RWPE1 (cell line): ENCODE data around the gene CCDC137.

Source experiments
- CTCF ChIA-PET: fragments of 350-600 bp; sonication (Branson Sonifier 250); formaldehyde crosslinking; extraction: SDS; loops from one replicate; lab custom pipeline; 2021; lab: Yijun Ruan, JAX
- POLR2A ChIA-PET: fragments of 400-600 bp; formaldehyde crosslinking; extraction: SDS; loops from one replicate; lab custom pipeline; 2020; ENCODE audit warnings: antibody characterized with exemption; ENCODE audit not compliant: low non-redundant PET; lab: Yijun Ruan, JAX
- DNase-seq: peaks from one replicate; pipeline ENCODE4 v3.0.0; 2012; ENCODE audit warnings: low spot score
- H3K27ac ChIP-seq: fragments of 450-650 bp; 2 replicates; pipeline ENCODE4 v1.5.1; 2017
- CTCF ChIP-seq: fragments of 450-650 bp; conservative IDR thresholded peaks from 2 replicates; pipeline ENCODE4 v1.5.1; 2017; ENCODE audit warnings: low read depth, mild to moderate bottlenecking

CCDC137 gene

DNA sequence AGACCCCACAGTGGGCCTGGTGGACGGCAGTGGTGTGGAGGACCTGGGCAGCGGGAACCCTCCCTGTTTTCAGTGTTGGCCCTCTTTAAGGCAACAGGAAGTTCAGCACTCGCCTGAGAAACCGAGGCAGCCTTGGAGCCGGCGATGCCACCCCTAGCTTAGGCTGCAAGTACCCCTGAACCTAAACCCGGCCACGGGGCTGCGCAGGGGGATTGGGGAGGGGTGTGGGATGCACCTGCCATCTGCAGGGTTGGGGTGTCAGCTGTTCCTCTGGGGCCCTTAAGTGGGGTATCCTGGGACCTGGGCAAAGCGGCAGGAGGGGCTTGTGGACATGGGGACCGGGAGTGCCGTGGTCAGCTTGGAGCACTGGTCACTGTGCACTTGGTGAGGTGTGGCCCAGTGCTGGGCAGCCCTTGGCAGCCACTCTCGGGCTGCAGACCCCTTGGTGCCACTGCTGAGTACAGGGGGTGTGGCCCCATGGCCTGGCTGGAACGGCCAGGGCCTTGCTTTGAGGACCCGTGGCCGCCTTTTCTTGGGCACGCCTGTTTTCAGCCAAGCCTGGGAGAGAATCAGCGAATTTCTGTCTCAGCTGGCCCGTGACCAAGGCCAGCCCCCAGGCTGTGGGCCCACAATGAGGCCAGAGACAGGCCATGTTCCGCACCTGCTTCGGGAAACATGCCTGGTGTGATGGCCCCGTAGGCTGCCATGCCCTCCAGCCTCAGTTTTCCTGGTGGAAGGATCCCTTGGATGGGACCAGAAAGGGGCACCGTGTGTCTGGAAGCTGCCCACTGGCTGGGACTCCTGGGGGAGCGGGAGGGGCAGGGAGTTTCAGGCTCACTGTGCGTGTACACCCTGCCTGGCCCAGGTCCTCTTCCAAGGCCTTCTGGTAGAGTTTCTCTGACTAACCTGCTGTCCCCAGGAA, 41.4 kb downstream of the CCDC137 start:
- no peak for TF ChIP-seq CTCF
- POLR2A ChIA-PET: interaction anchor here (0.6 kb wide), 1 partner anchor 185 kb away, joined by 4 read pairs; no protein-coding TSS in a partner anchor
- no peak for DNase-seq
- CTCF ChIA-PET: interaction anchor here (0.6 kb wide), 1 partner anchor 184 kb away, joined by 3 read pairs; no protein-coding TSS in a partner anchor
- peak overlapping the region; percentile 89 for H3K27ac ChIP-seq

DNA sequence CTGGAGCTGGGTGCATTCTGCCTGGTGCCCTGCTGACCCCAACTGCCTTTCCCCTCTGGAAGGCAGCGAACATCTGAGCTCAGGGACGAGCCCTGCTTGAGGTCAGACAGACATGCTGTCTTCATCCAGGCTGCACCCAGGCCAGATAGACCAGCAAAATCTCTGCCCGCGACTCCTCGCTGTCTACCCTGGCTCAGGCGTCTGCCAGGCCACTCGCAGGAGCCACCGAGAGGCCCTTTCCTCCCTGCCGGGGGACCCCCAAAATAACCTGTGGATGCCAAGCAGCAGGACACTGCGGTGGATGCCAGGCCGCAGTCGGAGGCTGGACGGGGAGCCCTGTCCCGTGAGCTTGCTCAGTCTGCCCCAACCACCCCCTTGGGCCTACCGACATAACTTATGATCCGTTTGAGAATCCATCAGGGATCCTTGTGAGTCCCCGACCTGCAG, 42.2 kb downstream of the CCDC137 start:
- TF ChIP-seq CTCF: no peak
- CTCF ChIA-PET: interaction anchor here (0.6 kb wide), 1 partner anchor 183 kb away, joined by 3 read pairs; no protein-coding TSS in a partner anchor
- POLR2A ChIA-PET: interaction anchor here (0.6 kb wide), 1 partner anchor 184 kb away, joined by 4 read pairs; no protein-coding TSS in a partner anchor
- DNase-seq: no peak
- peak overlapping the region; percentile 89 for H3K27ac ChIP-seq

GRCh38 chr17:81710514-81711308, 44.2 kb downstream of the CCDC137 start:
- TF ChIP-seq CTCF: no peak
- POLR2A ChIA-PET: interaction anchor here (0.7 kb wide), 2 partner anchors 10 to 113 kb away, joined by 4 to 6 read pairs; no protein-coding TSS in a partner anchor
- DNase-seq: no peak
- peak overlapping the region; percentile 89 for H3K27ac ChIP-seq
- CTCF ChIA-PET: interaction anchor here (0.6 kb wide), 1 partner anchor 229 kb away, joined by 3 read pairs; no protein-coding TSS in a partner anchor

GRCh38 chr17:81711814-81712467, 45.4 kb downstream of the CCDC137 start, which contains the start of gene SLC25A10:
Gene SLC25A10, plus strand, starts transcription at chr17:81712284. Its CDS starts 143 bp downstream, at chr17:81712427.
- H3K27ac ChIP-seq: peak within 1 kb of the TSS; percentile 89
- ChIA-PET POLR2A (interaction anchor here (0.8 kb wide), 1 partner anchor 160 kb away, joined by 3 read pairs; the partner anchor contains the start of gene FAAP100), CTCF (interaction anchor here (0.7 to 0.9 kb wide), 3 partner anchors 17 to 205 kb away, joined by 3 to 5 read pairs (median 3); no protein-coding TSS in a partner anchor)
- DNase-seq: peak; percentile 84
- no peak for TF ChIP-seq CTCF

GRCh38 chr17:81712468-81713003, 46.0 kb downstream of the CCDC137 start:
- CTCF ChIA-PET: interaction anchor here (0.7 to 0.9 kb wide), 3 partner anchors 37 to 205 kb away, joined by 3 to 5 read pairs (median 3); no protein-coding TSS in a partner anchor
- no peak for DNase-seq
- peak; percentile 46 for TF ChIP-seq CTCF
- POLR2A ChIA-PET: interaction anchor here (0.8 kb wide), 1 partner anchor 161 kb away, joined by 3 read pairs; the partner anchor contains the start of gene FAAP100
- H3K27ac ChIP-seq: peak overlapping the region; percentile 89
